PC-3 (cell line): Measurements from ENCODE around the gene ALDH2. TPM values are rescaled to one million over a fixed set of nuclear protein-coding genes. Genes with fewer than 3 reads are reported as not detected.

ENCODE experiments used
- ATAC-seq: fragments of 200-7000 bp; cut with Tn5 transposase; 2 replicates; pipeline ENCODE4 v1.9.1; 2020; ENCODE audit warnings: mild to moderate bottlenecking, moderate library complexity
- BruUV-seq: library from RNA; stranded (reverse); fragments of 400-500 nt; replicated peaks from 2 replicates; lab custom pipeline; 2021; lab: Mats Ljungman, UMichigan
- CTCF ChIA-PET: fragments of 300-600 bp; sonication (Branson Sonifier 250); formaldehyde crosslinking; loops from one replicate; lab custom pipeline; 2022; ENCODE audit warnings: antibody characterized with exemption; lab: Charles Lee
- POLR2A ChIA-PET: fragments of 300-600 bp; sonication (Branson Sonifier 250); formaldehyde crosslinking; loops from one replicate; lab custom pipeline; 2022; ENCODE audit warnings: antibody characterized with exemption; ENCODE audit not compliant: unreplicated experiment; lab: Charles Lee
- DNase-seq: peaks from one replicate; pipeline ENCODE4 v3.0.0-alpha.2; 2015
- H2AFZ ChIP-seq: fragments of 300-600 bp; sonication (generic); 2 replicates; pipeline ENCODE4 v1.6.0; 2016; ENCODE audit warnings: antibody characterized with exemption, low read length
- H3F3A ChIP-seq: fragments of 300-600 bp; sonication (generic); one replicate; pipeline ENCODE4 v1.6.0; 2017; ENCODE audit warnings: antibody characterized with exemption, low read length, control low read depth, mild to moderate bottlenecking; ENCODE audit not compliant: unreplicated experiment
- H3K27ac ChIP-seq: fragments of 300-600 bp; sonication (generic); 2 replicates; pipeline ENCODE4 v1.5.1; 2016; ENCODE audit warnings: mild to moderate bottlenecking, low read length
- H3K27me3 ChIP-seq: fragments of 300-600 bp; sonication (generic); 2 replicates; pipeline ENCODE4 v1.6.1; 2016; ENCODE audit warnings: low read length, mixed read lengths
- H3K36me3 ChIP-seq: fragments of 300-600 bp; sonication (generic); 2 replicates; pipeline ENCODE4 v1.6.1; 2016; ENCODE audit warnings: low read depth, mixed run types, low read length, mixed read lengths
- H3K4me1 ChIP-seq: fragments of 300-600 bp; sonication (generic); 2 replicates; pipeline ENCODE4 v1.5.1; 2016; ENCODE audit warnings: low read length; ENCODE audit not compliant: insufficient read depth
- H3K4me2 ChIP-seq: fragments of 300-600 bp; sonication (generic); 2 replicates; pipeline ENCODE4 v1.6.0; 2016; ENCODE audit warnings: low read length
- H3K4me3 ChIP-seq: fragments of 300-600 bp; sonication (generic); 2 replicates; pipeline ENCODE4 v1.5.1; 2016; ENCODE audit warnings: mild to moderate bottlenecking, low read length, mixed read lengths
- H3K79me2 ChIP-seq: fragments of 300-600 bp; sonication (generic); 2 replicates; pipeline ENCODE4 v1.6.1; 2017; ENCODE audit warnings: low read length, mixed read lengths
- H3K9ac ChIP-seq: fragments of 300-600 bp; sonication (generic); 2 replicates; pipeline ENCODE4 v1.6.0; 2016; ENCODE audit warnings: mild to moderate bottlenecking, low read length
- H3K9me2 ChIP-seq: fragments of 300-600 bp; sonication (generic); replicated peaks from 2 replicates; pipeline ENCODE4 v1.6.1; 2016; ENCODE audit warnings: mixed run types, low read length, mixed read lengths
- H3K9me3 ChIP-seq: fragments of 300-600 bp; sonication (generic); 2 replicates; pipeline ENCODE4 v1.6.1; 2016; ENCODE audit warnings: low read length, mixed read lengths
- H4K20me1 ChIP-seq: fragments of 300-600 bp; sonication (generic); 2 replicates; pipeline ENCODE4 v1.6.1; 2016; ENCODE audit warnings: low read length, mixed read lengths
- CTCF ChIP-seq: fragments of 300-600 bp; sonication (generic); conservative IDR thresholded peaks from 2 replicates; pipeline ENCODE4 v1.5.1; 2017; ENCODE audit warnings: antibody characterized with exemption, low read depth, mild to moderate bottlenecking, low read length
- EZH2 ChIP-seq: fragments of 300-600 bp; sonication (generic); IDR thresholded peaks from one replicate; pipeline ENCODE4 v1.6.1; 2017; ENCODE audit warnings: antibody characterized with exemption, mild to moderate bottlenecking, low read length; ENCODE audit not compliant: unreplicated experiment
- EZH2phosphoT487 ChIP-seq: fragments of 300-600 bp; sonication (generic); IDR thresholded peaks from 2 replicates; pipeline ENCODE4 v1.6.1; 2018; ENCODE audit warnings: mild to moderate bottlenecking, antibody characterized with exemption, low read length, borderline replicate concordance
- intact Hi-C: fragments of 100-400 bp; cut with micrococcal nuclease; formaldehyde crosslinking; loops from 2 replicates; pipeline ENCODE4 v1.9.0; 2023
- total RNA-seq: library from RNA; depleted of rRNA; stranded (reverse); fragments of >200 nt; gene quantifications from 2 replicates; pipeline ENCODE4 v1.2.3, GENCODE V29; 2014

ALDH2 gene
- total RNA-seq, 1 experiment from 2014 or later, result 2.0 TPM

- BruUV-seq, result no TSS peak
- Histone ChIP-seq H2AFZ (no peak overlapping the region), H4K20me1 (no peaks in the 10 kb centered on the region), H3K4me3 (no peak overlapping the region), H3K27ac (no peak overlapping the region), H3K9ac (no peak overlapping the region), H3K9me2 (no peaks in the 10 kb centered on the region), H3K4me2 (no peak overlapping the region), H3K4me1 (no peaks in the 10 kb centered on the region), H3K79me2 (no peaks in the 10 kb centered on the region), H3K27me3 (no peaks in the 10 kb centered on the region), H3K36me3 (0 out of 2 replicates have a peak, but pooled peaks cover 8% of the 10 kb centered on the region), H3K9me3 (no peaks in the 10 kb centered on the region), H3F3A (no peaks in the 10 kb centered on the region)
- no peak for TF ChIP-seq EZH2
- ATAC-seq (no peak), DNase-seq (no peak)
- POLR2A ChIA-PET, result no interaction called here
- CTCF ChIA-PET, result no interaction called here
- intact Hi-C loops, result no loop called here
These were observed 12.1 kb upstream of the ALDH2 start for GRCh38 chr12:111754671-111755070.

- Histone ChIP-seq H3K36me3 (0 out of 2 replicates have a peak, but pooled peaks cover 3% of the 10 kb centered on the region), H2AFZ (no peak overlapping the region), H3K27me3 (no peaks in the 10 kb centered on the region), H3K27ac (no peak overlapping the region), H3K79me2 (no peaks in the 10 kb centered on the region), H3K4me3 (no peak overlapping the region), H3K9ac (no peak overlapping the region), H3K4me2 (no peak overlapping the region), H3K9me2 (no peaks in the 10 kb centered on the region), H3F3A (no peaks in the 10 kb centered on the region), H3K4me1 (no peaks in the 10 kb centered on the region), H4K20me1 (no peaks in the 10 kb centered on the region), H3K9me3 (no peaks in the 10 kb centered on the region)
- POLR2A ChIA-PET, result no interaction called here
- no peak for TF ChIP-seq EZH2
- TF ChIP-seq CTCF, result no peak
- no peak for TF ChIP-seq EZH2phosphoT487
- ATAC-seq (no peak), DNase-seq (no peak)
- CTCF ChIA-PET, result no interaction called here
- intact Hi-C loops, result no loop called here
- no TSS peak for BruUV-seq
These were observed 10.5 kb upstream of the ALDH2 start for GRCh38 chr12:111756196-111756595.

DNA sequence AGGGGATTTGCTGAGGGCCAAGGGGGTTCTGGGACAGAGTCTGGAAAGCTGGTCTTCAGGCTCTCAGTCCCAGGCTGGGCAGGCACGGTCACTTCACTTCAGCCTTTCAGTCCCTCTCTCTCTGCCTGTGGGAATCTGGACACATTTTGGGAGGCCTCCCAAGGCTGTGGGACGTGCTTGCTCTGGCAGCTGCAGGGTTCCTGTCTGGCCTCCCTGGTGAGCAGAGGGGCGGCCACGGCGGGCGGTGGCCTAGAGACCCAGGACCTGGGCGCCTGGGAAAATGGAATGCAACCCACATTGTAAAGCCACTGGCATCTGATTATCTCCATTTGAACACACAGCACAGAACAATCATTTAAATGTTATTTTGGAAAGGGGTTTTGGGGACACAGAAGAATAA, 10.1 kb upstream of the ALDH2 start:
- CTCF ChIA-PET, result no interaction called here
- intact Hi-C loops, result no loop called here
- no TSS peak for BruUV-seq
- no peak overlapping the region for H3K4me2 ChIP-seq
- ATAC-seq, result no peak
- H3K27ac ChIP-seq, result no peak overlapping the region
- 0 out of 2 replicates have a peak, but pooled peaks cover 3% of the 10 kb centered on the region for H3K36me3 ChIP-seq
- H4K20me1 ChIP-seq, result no peaks in the 10 kb centered on the region
- POLR2A ChIA-PET, result no interaction called here
- TF ChIP-seq EZH2phosphoT487 (no peak), EZH2 (no peak)
- H2AFZ ChIP-seq, result no peak overlapping the region
- no peak overlapping the region for H3K9ac ChIP-seq
- no peak for DNase-seq
- no peak overlapping the region for H3K4me3 ChIP-seq
- no peaks in the 10 kb centered on the region for H3K79me2 ChIP-seq
- H3K4me1 ChIP-seq, result no peaks in the 10 kb centered on the region
- H3F3A ChIP-seq, result no peaks in the 10 kb centered on the region
- no peaks in the 10 kb centered on the region for H3K9me2 ChIP-seq
- H3K27me3 ChIP-seq, result no peaks in the 10 kb centered on the region
- H3K9me3 ChIP-seq, result no peaks in the 10 kb centered on the region
